Measurements from ENCODE around the gene KRTAP4-11. TPM values are rescaled to one million over a fixed set of nuclear protein-coding genes. Genes with fewer than 3 reads are reported as not detected.

Gene KRTAP4-11
- total RNA-seq, 1 experiment from 2014 or later: not detected

DNA sequence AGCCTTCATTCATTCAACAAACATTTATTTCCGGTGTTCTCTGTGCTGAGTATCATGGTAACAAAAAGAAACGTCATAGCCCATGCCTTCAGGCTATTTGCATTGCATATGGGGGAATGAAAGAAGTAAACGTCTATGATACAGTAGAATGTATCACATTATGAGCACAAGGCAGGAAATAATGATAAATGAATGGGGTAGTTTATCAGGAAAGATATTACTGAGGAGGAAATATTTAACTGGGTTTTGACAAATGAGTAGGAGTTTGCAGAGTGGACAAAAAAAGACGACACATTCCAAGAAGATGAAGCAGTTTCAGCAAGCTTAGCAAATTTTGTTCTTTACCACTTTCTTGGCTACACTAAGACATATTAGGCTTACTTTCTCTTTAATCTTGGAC lies 35.5 kb downstream of the KRTAP4-11 start:
- no peaks in the 10 kb centered on the region for H4K20me1 ChIP-seq (ENCODE audit: insufficient read depth)
- no peaks in the 10 kb centered on the region for H3K9me2 ChIP-seq (ENCODE audit: insufficient read depth)
- H3K4me1 ChIP-seq (ENCODE audit: control insufficient read depth in 1 of 2, insufficient read depth in 2 of 2, low read length in 2 of 2): peaks cover 20 to 57% of the 10 kb centered on the region in 2 experiments
- peaks cover 58% of the 10 kb centered on the region for H3K79me2 ChIP-seq (ENCODE audit: insufficient read depth, low read length)
- peaks cover 0 to 38% of the 10 kb centered on the region in 2 experiments; a peak in 2 of 4 replicates for H3K36me3 ChIP-seq (ENCODE audit: control insufficient read depth in 1 of 2, insufficient read depth in 2 of 2, low read length in 2 of 2)
- no peaks in the 10 kb centered on the region for H3K27me3 ChIP-seq (ENCODE audit: insufficient read depth, low read length)
- H3K4me2 ChIP-seq (ENCODE audit: low read length): peak overlapping the region; percentile 24
- H3K9me3 ChIP-seq (ENCODE audit: control insufficient read depth in 1 of 2, insufficient read depth in 1 of 2, low read depth in 1 of 2, low read length in 2 of 2): no peaks in the 10 kb centered on the region
- RAD21 ChIA-PET (ENCODE audit: low non-redundant PET in 1 of 2, low total read pairs in 2 of 2, uncharacterized antibody in 2 of 2, unreplicated experiment in 2 of 2): no interaction called here
- TF ChIP-seq EGR1 (IDR thresholded peaks at IDR 0.05; ENCODE audit: low read depth): no peak
- TF ChIP-seq TCF7L2 (IDR thresholded peaks at IDR 0.05; ENCODE audit: borderline replicate concordance, extremely low read depth, insufficient read depth, insufficient read length): no peak
- TF ChIP-seq MAX (IDR thresholded peaks at IDR 0.05): no peak
- TF ChIP-seq FOSL1 (IDR thresholded peaks at IDR 0.05; ENCODE audit: low read depth): no peak
- TF ChIP-seq EZH2phosphoT487 (IDR thresholded peaks at IDR 0.05; ENCODE audit: borderline replicate concordance): no peak
- TF ChIP-seq ELF1 (IDR thresholded peaks at IDR 0.05; ENCODE audit: borderline replicate concordance, low read depth): no peak
- no peak for TF ChIP-seq REST (IDR thresholded peaks at IDR 0.05; ENCODE audit: low read depth)
- TF ChIP-seq YY1 (IDR thresholded peaks at IDR 0.05; ENCODE audit: extremely low read depth, insufficient replicate concordance, low read depth, low read length): no peak
- CTCF ChIA-PET: no interaction called here
- H3K27ac ChIP-seq (ENCODE audit: low read depth, low read length): peak overlapping the region; percentile 67; the same call in 1 of the 2 replicates
- peak overlapping the region in 1 of 2 experiments; percentile 14; a peak in 1 of 4 replicates for H3K4me3 ChIP-seq (replicated peaks in 1 of 2; ENCODE audit: low read depth in 1 of 2, low read length in 2 of 2)
- no peak overlapping the region for H2AFZ ChIP-seq (ENCODE audit: low read depth, low read length, poor library complexity, severe bottlenecking)
- intact Hi-C loops (cut with micrococcal nuclease): no loop called here
- DNase-seq (ENCODE audit: low read depth, low spot score) (no peak), ATAC-seq (no peak)
- TSS peak; percentile 49 for BruUV-seq (replicated peaks)
- peak overlapping the region; percentile 20; the same call in 1 of the 2 replicates for H3K9ac ChIP-seq (ENCODE audit: low read length)
- POLR2A ChIA-PET: no interaction called here
